GM19193 (cell line): ENCODE results near the gene LDLRAD4.

Experiments used
- POLR2A ChIP-seq: IDR thresholded peaks from 4 replicates; pipeline ENCODE4 v1.6.1; 2011; ENCODE audit not compliant: insufficient read depth, insufficient read length; ENCODE audit errors: extremely low read depth

LDLRAD4 gene

DNA sequence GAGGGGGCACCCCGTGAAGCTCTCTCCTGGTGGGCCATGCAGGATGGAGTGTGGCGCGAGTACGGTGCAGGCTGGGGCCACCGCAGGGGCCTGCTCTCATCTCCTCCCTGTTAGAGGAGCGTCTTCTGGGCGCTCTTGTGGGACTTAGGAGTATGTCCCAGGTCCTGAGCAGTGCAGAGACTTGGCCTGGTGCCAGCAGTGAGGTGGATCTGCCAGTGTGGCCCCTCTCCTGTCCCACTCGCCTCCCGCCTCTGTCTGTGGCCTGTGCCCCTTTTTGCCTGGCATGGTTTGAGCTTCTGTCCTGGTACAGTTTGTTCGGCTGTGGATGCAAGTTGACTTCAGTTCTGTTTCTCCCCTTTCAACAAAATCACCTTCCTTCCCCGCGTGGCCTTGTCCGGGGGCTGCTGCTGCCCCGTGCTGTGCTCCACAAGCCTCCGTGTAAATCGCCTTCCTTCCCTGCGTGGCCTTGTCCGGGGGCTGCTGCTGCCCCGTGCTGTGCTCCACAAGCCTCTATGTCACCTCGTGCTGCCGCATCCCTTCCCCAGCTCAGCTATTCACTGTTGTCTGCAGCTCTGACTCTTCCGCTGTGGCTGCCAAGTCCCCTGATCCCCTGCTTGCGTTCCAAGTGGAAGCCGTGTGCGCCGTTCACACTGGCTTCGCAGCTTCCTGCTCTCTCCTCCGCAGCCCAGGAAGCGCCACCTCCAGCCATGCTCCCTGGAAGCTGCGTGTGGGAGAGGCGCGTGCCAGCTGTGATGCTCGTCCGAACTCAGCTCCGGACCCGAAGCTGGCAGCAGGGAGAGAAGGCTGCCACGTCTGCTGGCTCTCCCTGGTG is 13.7 kb downstream of the LDLRAD4 start:
- no peak for TF ChIP-seq POLR2A

DNA sequence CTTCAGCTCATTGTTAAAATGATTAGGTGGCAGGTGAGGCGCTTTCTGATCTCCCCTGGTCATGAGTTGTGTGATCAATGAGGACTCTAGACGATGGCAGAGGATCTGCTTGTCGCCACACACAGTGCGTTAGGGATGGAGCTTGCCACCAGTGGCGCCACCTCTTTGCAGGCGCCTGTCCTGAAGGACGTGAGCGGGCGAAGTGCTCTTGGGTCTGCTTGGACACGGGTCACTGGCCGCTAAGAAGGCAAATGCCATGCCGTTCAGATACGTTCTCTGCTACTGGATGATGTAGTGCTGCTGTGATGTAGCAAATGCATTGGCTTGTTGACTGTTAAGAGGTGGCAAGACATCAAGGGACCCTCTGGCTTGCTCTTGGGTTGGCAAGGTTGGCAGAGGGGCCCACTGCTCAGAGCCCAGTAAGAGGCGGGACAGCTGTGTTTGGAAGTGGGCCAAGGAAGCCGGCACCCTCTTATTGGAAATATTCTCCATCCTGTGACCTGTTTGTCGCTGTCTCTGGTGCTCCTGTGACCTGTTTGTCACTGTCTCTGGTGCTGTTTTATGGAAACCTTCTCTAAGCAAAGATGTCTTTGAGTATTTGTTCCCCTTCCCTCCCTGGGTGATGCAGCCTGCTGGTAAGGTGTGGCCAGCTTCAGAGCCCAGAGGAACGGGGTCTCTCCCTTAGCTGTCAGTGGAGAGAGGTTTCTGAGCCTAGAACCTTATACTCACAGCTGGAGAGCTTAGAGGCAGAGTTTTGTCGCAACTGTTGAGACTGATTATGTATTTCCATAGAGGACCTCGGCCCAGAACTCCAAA is 14.6 kb downstream of the LDLRAD4 start:
- no peak for TF ChIP-seq POLR2A

GRCh38 chr18:13233787-13234783 is 15.5 kb downstream of the LDLRAD4 start:
- no peak for TF ChIP-seq POLR2A

DNA sequence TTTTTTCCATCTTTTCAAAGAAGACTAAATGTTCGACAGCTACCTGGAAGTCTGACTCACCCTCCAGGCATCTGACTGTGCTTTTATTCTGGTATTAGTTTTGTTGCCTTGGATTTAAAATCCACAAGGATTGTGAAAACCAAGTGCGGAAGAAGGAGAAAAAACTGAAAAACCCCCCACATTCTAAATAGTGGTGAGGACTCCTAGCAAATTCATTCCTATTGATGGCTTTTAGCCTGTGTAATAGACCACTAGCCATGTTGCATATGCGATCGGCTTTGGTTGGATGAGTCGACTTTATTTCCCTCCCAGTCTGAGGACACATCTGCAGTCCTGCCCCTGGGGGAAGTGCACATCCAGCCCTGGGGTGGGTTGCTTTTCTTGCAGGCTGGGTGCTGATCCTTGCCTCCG is 16.9 kb downstream of the LDLRAD4 start:
- TF ChIP-seq POLR2A, result no peak

DNA sequence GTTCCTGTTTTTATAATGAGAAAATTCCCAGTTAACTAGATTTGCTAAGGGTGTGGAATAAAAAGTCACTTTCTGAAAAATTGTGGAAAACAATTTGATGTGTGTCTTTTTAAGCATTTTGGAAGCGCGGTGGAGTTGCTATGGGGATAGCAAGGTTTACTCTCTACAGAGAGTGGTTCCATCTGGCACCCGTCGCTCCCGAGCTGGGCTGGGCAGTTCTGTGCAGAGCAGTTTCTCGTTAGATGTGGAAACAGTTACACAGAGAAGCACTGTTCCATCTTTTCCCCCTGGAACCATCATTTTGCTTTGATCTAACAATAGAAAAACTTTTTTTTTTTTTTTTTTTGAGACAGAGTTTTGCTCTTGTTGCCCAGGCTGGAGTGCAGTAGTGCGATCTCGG is 17.4 kb downstream of the LDLRAD4 start:
- TF ChIP-seq POLR2A, result no peak

- TF ChIP-seq POLR2A, result no peak
Observed at GRCh38 chr18:13236411-13236810, 17.9 kb downstream of the LDLRAD4 start.

- no peak for TF ChIP-seq POLR2A
Observed at GRCh38 chr18:13237073-13237472, 18.5 kb downstream of the LDLRAD4 start.

GRCh38 chr18:13237641-13238040 is 19.1 kb downstream of the LDLRAD4 start:
- no peak for TF ChIP-seq POLR2A

DNA sequence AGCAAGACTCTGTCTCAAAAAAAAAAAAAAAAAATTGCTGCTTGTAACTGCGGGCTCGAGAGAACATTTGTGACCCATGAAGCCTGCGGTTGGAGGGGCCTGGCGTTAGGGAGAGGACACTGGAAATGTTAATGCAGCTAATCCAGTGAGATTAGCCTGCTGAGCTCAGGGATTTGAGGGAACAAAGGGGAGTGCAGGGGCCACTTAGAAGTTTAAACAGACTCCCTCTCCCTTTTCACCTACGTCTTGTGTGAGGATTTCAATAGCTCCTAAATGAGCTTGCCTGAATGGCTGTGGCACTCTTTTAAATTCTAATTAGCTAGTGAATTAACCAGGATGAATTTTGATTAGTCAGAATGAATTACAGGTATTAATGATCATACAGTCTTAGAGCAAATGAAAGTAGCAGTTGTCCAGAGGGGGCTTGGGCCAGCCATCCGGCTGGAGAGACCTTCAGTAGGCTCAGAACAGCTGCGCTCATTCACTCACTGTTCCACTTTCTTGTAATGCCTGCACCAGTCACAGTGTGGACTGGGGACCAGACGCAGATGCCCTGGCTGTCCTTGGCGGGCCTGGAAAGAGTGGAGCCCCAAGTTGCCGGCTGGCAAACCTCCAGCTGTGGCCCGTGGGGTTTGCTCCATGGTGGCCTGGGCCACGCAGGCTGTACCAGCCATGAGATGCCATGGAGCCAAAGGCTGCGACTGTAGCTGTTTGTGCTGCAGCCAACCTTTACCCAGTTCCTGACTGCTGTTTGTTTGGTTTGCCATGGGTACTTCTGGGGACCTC is 20.8 kb downstream of the LDLRAD4 start:
- no peak for TF ChIP-seq POLR2A

DNA sequence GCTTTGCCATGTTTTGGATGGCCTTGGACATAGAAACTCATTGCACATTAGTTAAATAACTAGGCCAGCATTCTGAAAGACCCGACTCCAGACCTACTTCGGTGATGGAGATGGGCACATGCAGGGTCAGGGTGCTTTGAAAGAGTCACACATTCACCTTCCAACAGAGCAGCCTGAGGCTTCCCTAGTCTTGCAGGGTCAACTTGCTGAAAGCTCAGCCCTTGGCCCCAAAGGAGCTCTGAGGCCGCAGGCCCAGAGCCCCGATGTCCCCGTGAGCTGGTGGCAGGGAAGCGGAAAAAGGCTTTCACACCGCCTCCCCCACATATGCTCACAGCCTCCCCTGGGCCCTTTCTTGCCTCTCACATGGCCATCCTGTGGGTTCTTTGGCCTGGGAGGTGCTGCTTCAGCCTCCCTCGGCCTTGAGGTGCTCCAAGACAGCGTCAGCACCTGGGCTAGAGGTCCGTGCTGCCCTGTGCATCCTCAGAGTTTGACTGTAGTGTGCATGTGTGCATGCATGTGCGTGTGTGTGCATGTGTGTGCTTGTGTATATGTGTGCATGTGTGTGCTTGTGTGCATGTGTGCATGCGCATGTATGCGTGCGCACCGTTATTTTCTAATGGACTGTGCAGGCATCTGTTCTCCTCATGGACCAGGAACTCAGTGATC is 21.6 kb downstream of the LDLRAD4 start:
- no peak for TF ChIP-seq POLR2A

GRCh38 chr18:13241083-13241892 is 22.7 kb downstream of the LDLRAD4 start:
- no peak for TF ChIP-seq POLR2A

DNA sequence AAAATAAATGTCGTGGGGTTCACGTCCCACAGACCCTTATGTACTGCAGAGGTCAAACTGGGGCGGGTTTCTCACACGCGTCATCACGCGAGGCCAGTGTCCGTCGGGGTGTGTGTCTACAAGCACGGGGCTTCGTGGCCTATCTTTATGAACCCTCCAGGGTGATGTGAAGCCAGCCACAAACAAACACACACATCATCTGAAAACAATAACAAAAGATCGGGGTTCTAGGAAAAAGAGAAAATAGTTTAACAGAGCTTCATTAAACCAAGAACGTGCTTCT is 23.3 kb downstream of the LDLRAD4 start:
- no peak for TF ChIP-seq POLR2A

- TF ChIP-seq POLR2A, result no peak
Observed at GRCh38 chr18:13242797-13243196, 24.2 kb downstream of the LDLRAD4 start.
